CD4-positive, alpha-beta memory T cell (primary cell): ENCODE data around the gene PHF5A. TPM values are rescaled to one million over a fixed set of nuclear protein-coding genes. Genes with fewer than 3 reads are reported as not detected.

Source experiments
- CTCF ChIA-PET: fragments of 350-600 bp; sonication (Branson Sonifier 250); formaldehyde crosslinking; loops from one replicate; lab custom pipeline; 2021; ENCODE audit warnings: inconsistent platforms; ENCODE audit not compliant: partially characterized antibody; lab: Charles Lee
- POLR2A ChIA-PET: fragments of 350-600 bp; sonication (Branson Sonifier 250); formaldehyde crosslinking; loops from one replicate; lab custom pipeline; 2021; ENCODE audit not compliant: partially characterized antibody; lab: Charles Lee
- DNase-seq, 5 donors: peaks; one replicate each; pipeline versions ENCODE4 v3.0.0 to v3.0.0-alpha.2; 2020 to 2022; ENCODE audit warnings: mixed read lengths in 1 of 5
- H3K27ac ChIP-seq: one replicate; pipeline ENCODE4 v1.7.0; 2013; ENCODE audit warnings: low read depth, low read length
- H3K27me3 ChIP-seq: 2 replicates; pipeline ENCODE4 v1.7.0; 2013; ENCODE audit warnings: mild to moderate bottlenecking, low read length, moderate library complexity; ENCODE audit not compliant: insufficient read depth
- H3K36me3 ChIP-seq: 2 replicates; pipeline ENCODE4 v1.7.0; 2013; ENCODE audit warnings: mild to moderate bottlenecking, low read length, moderate library complexity; ENCODE audit not compliant: insufficient read depth
- H3K4me1 ChIP-seq: 2 replicates; pipeline ENCODE4 v1.7.0; 2013; ENCODE audit warnings: mild to moderate bottlenecking, low read length, moderate library complexity; ENCODE audit not compliant: insufficient read depth
- H3K4me3 ChIP-seq, 2 donors: one replicate each; pipeline ENCODE4 v1.7.0; 2013; ENCODE audit warnings: low read length in 2 of 2, mild to moderate bottlenecking in 1 of 2
- H3K9me3 ChIP-seq, 2 donors: one replicate each; pipeline ENCODE4 v1.7.0; 2013; ENCODE audit warnings: low read length in 2 of 2, control low read depth in 1 of 2; ENCODE audit not compliant: control insufficient read depth in 1 of 2
- H3K27ac Mint-ChIP-seq, 7 donors: one replicate each; pipeline ENCODE4 v1.8.0; 2020 to 2021; ENCODE audit warnings: mixed read lengths in 7 of 7, mild to moderate bottlenecking in 6 of 7, inconsistent platforms in 3 of 7, moderate library complexity in 3 of 7
- H3K27me3 Mint-ChIP-seq, 2 donors: one replicate each; pipeline ENCODE4 v1.8.0; 2020 to 2021; ENCODE audit warnings: mixed read lengths in 2 of 2
- H3K36me3 Mint-ChIP-seq, 2 donors: one replicate each; pipeline ENCODE4 v1.8.0; 2020 to 2021; ENCODE audit warnings: mixed read lengths in 2 of 2, inconsistent platforms in 1 of 2, mild to moderate bottlenecking in 1 of 2
- H3K4me1 Mint-ChIP-seq, 4 donors: one replicate each; pipeline ENCODE4 v1.8.0; 2020 to 2021; ENCODE audit warnings: mixed read lengths in 4 of 4, mild to moderate bottlenecking in 1 of 4
- H3K4me3 Mint-ChIP-seq, 8 donors: one replicate each; pipeline ENCODE4 v1.8.0; 2020 to 2021; ENCODE audit warnings: mixed read lengths in 8 of 8, mild to moderate bottlenecking in 7 of 8, moderate library complexity in 6 of 8, inconsistent platforms in 3 of 8
- H3K9me3 Mint-ChIP-seq, 8 donors: one replicate each; pipeline ENCODE4 v1.8.0; 2020 to 2021; ENCODE audit warnings: mixed read lengths in 8 of 8, mild to moderate bottlenecking in 5 of 8, inconsistent platforms in 3 of 8, moderate library complexity in 1 of 8
- intact Hi-C: fragments of 100-400 bp; cut with micrococcal nuclease; formaldehyde crosslinking; loops from one replicate; pipeline ENCODE4 v1.15.1; 2023
- polyA plus RNA-seq, 2 donors: library from polyadenylated mRNA; unstranded; fragments of 300-500 nt; fragmentation: Illumina TruSeq; gene quantifications; one replicate each; pipeline ENCODE4 v1.2.3, GENCODE V29; 2021
- total RNA-seq, 2 experiments: library from RNA; stranded (reverse); gene quantifications; one replicate each; pipeline ENCODE4 v1.2.3, GENCODE V29; 2021

The PHF5A gene
- 10 to 100 TPM; 37.7 to 39.2 TPM for total RNA-seq
- polyA plus RNA-seq = 10 to 100 TPM; 19.7 to 31.6 TPM

- H3K36me3 ChIP-seq = peaks cover 40% of the 10 kb centered on the region
- Mint-ChIP-seq H3K27ac (peak within 1 kb of the TSS; percentile 96 to 100 (median 99)), H3K4me3 (peak within 1 kb of the TSS; percentile 86 to 95 (median 92)), H3K9me3 (no peaks in the 10 kb centered on the region), H3K4me1 (peaks cover 29 to 56% (median 44%) of the 10 kb centered on the region in 4 donors), H3K36me3 (peaks cover 26 to 48% of the 10 kb centered on the region in 2 donors), H3K27me3 (no peaks in the 10 kb centered on the region)
- POLR2A ChIA-PET = interaction anchor here (0.8 to 8.2 kb wide), 34 partner anchors 9 to 831 kb away, joined by 3 to 261 read pairs (median 5); partner anchors contain the start of genes CCDC134, DESI1, MEI1 and PMM1
- CTCF ChIA-PET = interaction anchor here (0.7 to 3.1 kb wide), 8 partner anchors 9 to 1064 kb away, joined by 3 to 15 read pairs (median 4); partner anchors contain the start of genes TOB2 and ZC3H7B
- no peaks in the 10 kb centered on the region for H3K9me3 ChIP-seq
- peaks cover 28% of the 10 kb centered on the region for H3K4me1 ChIP-seq
- DNase-seq = peak; percentile 98
- intact Hi-C loops = loop anchor here (1.0 to 5.0 kb wide), 8 partner anchors 20 to 518 kb away; partner anchors contain the start of genes POLR3H, RANGAP1, RBX1 and TEF
- H3K4me3 ChIP-seq = peak within 1 kb of the TSS; percentile 67 to 90
- peak within 1 kb of the TSS; percentile 89 for H3K27ac ChIP-seq
- H3K27me3 ChIP-seq = no peaks in the 10 kb centered on the region
These were observed at the start of gene PHF5A, which contains the start of gene ACO2 for GRCh38 chr22:41468381-41469217. TSS of gene PHF5A (minus strand) at chr22:41468692. CDS start at chr22:41468653, 39 bp downstream. TSS of gene ACO2 (plus strand) at chr22:41469117. CDS start at chr22:41469147, 30 bp downstream.

DNA sequence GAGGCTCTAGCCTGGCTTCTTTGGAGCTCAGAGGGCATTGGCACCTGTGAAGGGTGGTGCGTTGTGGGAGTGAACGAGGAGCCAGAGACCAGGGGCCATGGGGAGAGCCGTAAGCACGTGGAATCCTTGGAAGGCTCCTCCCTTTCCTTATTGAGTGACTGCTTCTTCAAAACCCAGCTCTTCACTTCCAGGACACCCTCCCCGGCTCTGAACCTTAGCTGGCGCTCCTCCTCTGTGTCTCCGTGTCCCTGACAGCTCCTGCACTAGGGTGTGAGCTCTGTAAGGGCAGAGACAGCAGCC lies 49.5 kb upstream of the PHF5A start:
- Histone ChIP-seq H3K4me1 (no peaks in the 10 kb centered on the region), H3K9me3 (no peaks in the 10 kb centered on the region), H3K4me3 (no peak overlapping the region), H3K36me3 (peaks cover 26% of the 10 kb centered on the region), H3K27me3 (no peaks in the 10 kb centered on the region), H3K27ac (no peak overlapping the region)
- H3K27me3 Mint-ChIP-seq = no peaks in the 10 kb centered on the region
- intact Hi-C loops = no loop called here
- H3K36me3 Mint-ChIP-seq = peaks cover 19 to 37% of the 10 kb centered on the region in 2 donors
- no peak overlapping the region for H3K27ac Mint-ChIP-seq
- no peak for DNase-seq
- H3K4me1 Mint-ChIP-seq = peaks cover 0 to 5% (median 0%) of the 10 kb centered on the region in 4 donors
- CTCF ChIA-PET = interaction anchor here (0.9 to 4.8 kb wide), 17 partner anchors 9 to 121 kb away, joined by 3 to 136 read pairs (median 4); no protein-coding TSS in a partner anchor
- H3K4me3 Mint-ChIP-seq = no peak overlapping the region
- peaks cover 0 to 2% (median 0%) of the 10 kb centered on the region in 8 donors for H3K9me3 Mint-ChIP-seq
- POLR2A ChIA-PET = interaction anchor here (0.5 to 2.1 kb wide), 6 partner anchors 9 to 420 kb away, joined by 3 to 7 read pairs (median 4); partner anchors contain the start of genes DESI1 and XRCC6

DNA sequence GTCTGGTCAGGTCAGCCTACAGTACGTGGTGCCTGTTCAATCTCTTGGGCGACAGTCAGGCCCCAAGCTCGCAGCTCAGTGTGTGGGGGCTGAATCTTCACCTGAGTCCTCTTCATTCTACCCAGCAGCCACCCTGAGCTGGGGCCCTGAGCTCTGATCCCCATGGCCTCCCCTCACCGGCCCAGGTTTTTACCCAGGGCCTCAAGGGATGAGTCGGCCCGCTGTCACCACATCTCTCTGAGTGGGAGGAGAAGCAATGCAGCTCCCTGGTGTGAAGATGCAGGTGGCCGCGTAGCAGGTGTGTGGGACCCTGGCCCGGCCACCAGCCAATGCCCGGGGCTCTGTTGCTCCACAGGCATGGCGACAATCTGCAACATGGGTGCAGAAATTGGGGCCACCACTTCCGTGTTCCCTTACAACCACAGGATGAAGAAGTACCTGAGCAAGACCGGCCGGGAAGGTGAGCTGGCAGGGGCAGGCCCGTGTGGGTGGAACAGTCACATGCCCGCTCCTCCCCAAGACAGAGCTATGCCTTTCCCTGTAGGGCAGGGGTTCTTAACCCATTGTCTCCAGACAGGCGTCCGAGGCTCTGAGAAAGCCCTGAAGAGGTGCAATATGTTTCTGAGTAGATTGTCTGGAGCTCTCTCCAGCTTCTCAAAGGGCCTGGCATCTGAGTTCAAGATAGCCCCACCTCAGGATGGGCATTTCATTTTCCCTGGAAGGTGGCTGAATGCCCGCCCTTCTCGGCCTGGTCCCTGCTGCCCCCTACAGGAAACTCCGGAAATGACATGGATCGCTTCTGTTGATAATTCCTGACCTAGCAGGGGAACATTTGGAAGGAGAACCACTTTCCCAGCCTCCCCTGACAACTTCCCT lies 48.9 kb upstream of the PHF5A start:
- Mint-ChIP-seq H3K36me3 (peaks cover 21 to 37% of the 10 kb centered on the region in 2 donors), H3K27me3 (no peaks in the 10 kb centered on the region), H3K9me3 (peaks cover 0 to 2% (median 0%) of the 10 kb centered on the region in 8 donors), H3K4me3 (no peak overlapping the region), H3K27ac (peak overlapping the region in 1 of 7 donors; percentile 29), H3K4me1 (peaks cover 0 to 1% (median 0%) of the 10 kb centered on the region in 4 donors)
- peak in 3 of 5 donors; percentile 18 to 36 (median 22) for DNase-seq
- no peaks in the 10 kb centered on the region for H3K27me3 ChIP-seq
- ChIA-PET POLR2A (interaction anchor here (0.5 to 2.1 kb wide), 7 partner anchors 9 to 420 kb away, joined by 3 to 7 read pairs (median 4); partner anchors contain the start of genes DESI1 and XRCC6), CTCF (interaction anchor here (0.5 to 4.8 kb wide), 21 partner anchors 8 to 119 kb away, joined by 3 to 136 read pairs (median 4); no protein-coding TSS in a partner anchor)
- H3K27ac ChIP-seq = no peak overlapping the region
- no peaks in the 10 kb centered on the region for H3K4me1 ChIP-seq
- no peaks in the 10 kb centered on the region for H3K9me3 ChIP-seq
- intact Hi-C loops = loop anchor here (1.0 kb wide), 1 partner anchor 113 kb away; no protein-coding TSS in a partner anchor
- no peak overlapping the region for H3K4me3 ChIP-seq
- peaks cover 31% of the 10 kb centered on the region for H3K36me3 ChIP-seq

GRCh38 chr22:41516462-41516861 lies 48.0 kb upstream of the PHF5A start:
- H3K36me3 Mint-ChIP-seq = peaks cover 26 to 42% of the 10 kb centered on the region in 2 donors

GRCh38 chr22:41513391-41513790 lies 44.9 kb upstream of the PHF5A start:
- no peaks in the 10 kb centered on the region for H3K4me1 ChIP-seq
- no peak for DNase-seq
- H3K4me3 ChIP-seq = no peak overlapping the region
- H3K36me3 Mint-ChIP-seq = peaks cover 31 to 59% of the 10 kb centered on the region in 2 donors
- peak overlapping the region in 2 of 7 donors; percentile 9 to 80 for H3K27ac Mint-ChIP-seq
- intact Hi-C loops = no loop called here
- no peaks in the 10 kb centered on the region for H3K27me3 Mint-ChIP-seq
- CTCF ChIA-PET = interaction anchor here (3.0 kb wide), 1 partner anchor 110 kb away, joined by 12 read pairs; no protein-coding TSS in a partner anchor
- H3K36me3 ChIP-seq = peaks cover 61% of the 10 kb centered on the region
- no peaks in the 10 kb centered on the region for H3K27me3 ChIP-seq
- H3K27ac ChIP-seq = no peak overlapping the region
- H3K4me1 Mint-ChIP-seq = peaks cover 0 to 3% (median under 1%) of the 10 kb centered on the region in 4 donors
- POLR2A ChIA-PET = no interaction called here
- H3K4me3 Mint-ChIP-seq = no peak overlapping the region
- peaks cover 0 to 2% (median 0%) of the 10 kb centered on the region in 8 donors for H3K9me3 Mint-ChIP-seq
- H3K9me3 ChIP-seq = no peaks in the 10 kb centered on the region

More at GRCh38 chr22:41516462-41516861, 48.0 kb upstream of the PHF5A start:
- Mint-ChIP-seq H3K4me1 (no peaks in the 10 kb centered on the region), H3K27me3 (no peaks in the 10 kb centered on the region), H3K4me3 (no peak overlapping the region), H3K9me3 (peaks cover 0 to 2% (median 0%) of the 10 kb centered on the region in 8 donors), H3K27ac (no peak overlapping the region)
- POLR2A ChIA-PET = interaction anchor here (0.6 to 1.9 kb wide), 2 partner anchors 49 to 104 kb away, joined by 4 to 5 read pairs; partner anchors contain the start of genes DESI1 and XRCC6
- no peak for DNase-seq
- no peaks in the 10 kb centered on the region for H3K27me3 ChIP-seq
- no peak overlapping the region for H3K27ac ChIP-seq
- no peak overlapping the region for H3K4me3 ChIP-seq
- peaks cover 40% of the 10 kb centered on the region for H3K36me3 ChIP-seq
- CTCF ChIA-PET = interaction anchor here (0.6 to 4.8 kb wide), 7 partner anchors 10 to 113 kb away, joined by 3 to 136 read pairs (median 3); no protein-coding TSS in a partner anchor
- no peaks in the 10 kb centered on the region for H3K9me3 ChIP-seq
- no peaks in the 10 kb centered on the region for H3K4me1 ChIP-seq
- intact Hi-C loops = no loop called here

- H3K36me3 Mint-ChIP-seq = peaks cover 31 to 67% of the 10 kb centered on the region in 2 donors
- H3K36me3 ChIP-seq = peaks cover 65% of the 10 kb centered on the region
- no peak overlapping the region for H3K27ac ChIP-seq
These were observed 44.1 kb upstream of the PHF5A start for GRCh38 chr22:41512421-41513194.

More at GRCh38 chr22:41512421-41513194, 44.1 kb upstream of the PHF5A start:
- POLR2A ChIA-PET = no interaction called here
- Mint-ChIP-seq H3K4me3 (no peak overlapping the region), H3K27me3 (no peaks in the 10 kb centered on the region), H3K4me1 (peaks cover 0 to 3% (median under 1%) of the 10 kb centered on the region in 4 donors), H3K27ac (no peak overlapping the region), H3K9me3 (no peaks in the 10 kb centered on the region)
- H3K27me3 ChIP-seq = no peaks in the 10 kb centered on the region
- H3K4me3 ChIP-seq = no peak overlapping the region
- no peaks in the 10 kb centered on the region for H3K9me3 ChIP-seq
- DNase-seq = no peak
- CTCF ChIA-PET = interaction anchor here (3.0 kb wide), 1 partner anchor 109 kb away, joined by 12 read pairs; no protein-coding TSS in a partner anchor
- intact Hi-C loops = no loop called here
- no peaks in the 10 kb centered on the region for H3K4me1 ChIP-seq
